Measurements from ENCODE around the gene RSPRY1. TPM values are rescaled to one million over a fixed set of nuclear protein-coding genes. Genes with fewer than 3 reads are reported as not detected.
"Not testable (repeated sequence)": the region's sequence is repeated elsewhere in the genome, so short reads cannot be mapped to it uniquely, and the experiment has no call there.

The RSPRY1 gene
- total RNA-seq, 6 experiments from 2014 or later, result 38.8 to 51.9 (median 47.7) TPM

DNA sequence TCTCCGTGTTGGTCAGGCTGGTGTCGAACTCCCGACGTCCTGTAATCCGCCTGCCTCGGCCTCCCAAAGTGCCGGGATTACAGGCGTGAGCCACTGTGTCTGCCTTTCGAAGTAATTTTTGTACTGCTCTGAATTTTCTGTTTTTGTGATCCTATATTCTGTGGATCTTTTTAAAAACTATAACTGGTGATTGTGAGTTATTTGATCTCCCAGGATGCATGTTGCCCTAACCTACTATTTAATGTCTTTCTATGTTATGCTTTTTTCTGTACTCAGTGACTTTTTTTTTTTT is 2.5 kb downstream of the RSPRY1 start:
- H3K4me3 Mint-ChIP-seq, result peak overlapping the region; percentile 97
- no peak for DNase-seq
- H3K9me3 Mint-ChIP-seq, result no peaks in the 10 kb centered on the region; the same call in 1 of the 2 replicates
- H3K36me3 Mint-ChIP-seq (ENCODE audit: low read depth), result peaks cover 23% of the 10 kb centered on the region; the same call in 1 of the 2 replicates
- peaks cover 80% of the 10 kb centered on the region for H3K4me1 Mint-ChIP-seq (ENCODE audit: low read depth)
- peaks cover 4% of the 10 kb centered on the region; the same call in 1 of the 2 replicates for H3K27me3 Mint-ChIP-seq (ENCODE audit: insufficient read depth)
- H3K27ac Mint-ChIP-seq, result peak overlapping the region; percentile 12; the same call in 1 of the 2 replicates
- TF ChIP-seq, protein P1, sequence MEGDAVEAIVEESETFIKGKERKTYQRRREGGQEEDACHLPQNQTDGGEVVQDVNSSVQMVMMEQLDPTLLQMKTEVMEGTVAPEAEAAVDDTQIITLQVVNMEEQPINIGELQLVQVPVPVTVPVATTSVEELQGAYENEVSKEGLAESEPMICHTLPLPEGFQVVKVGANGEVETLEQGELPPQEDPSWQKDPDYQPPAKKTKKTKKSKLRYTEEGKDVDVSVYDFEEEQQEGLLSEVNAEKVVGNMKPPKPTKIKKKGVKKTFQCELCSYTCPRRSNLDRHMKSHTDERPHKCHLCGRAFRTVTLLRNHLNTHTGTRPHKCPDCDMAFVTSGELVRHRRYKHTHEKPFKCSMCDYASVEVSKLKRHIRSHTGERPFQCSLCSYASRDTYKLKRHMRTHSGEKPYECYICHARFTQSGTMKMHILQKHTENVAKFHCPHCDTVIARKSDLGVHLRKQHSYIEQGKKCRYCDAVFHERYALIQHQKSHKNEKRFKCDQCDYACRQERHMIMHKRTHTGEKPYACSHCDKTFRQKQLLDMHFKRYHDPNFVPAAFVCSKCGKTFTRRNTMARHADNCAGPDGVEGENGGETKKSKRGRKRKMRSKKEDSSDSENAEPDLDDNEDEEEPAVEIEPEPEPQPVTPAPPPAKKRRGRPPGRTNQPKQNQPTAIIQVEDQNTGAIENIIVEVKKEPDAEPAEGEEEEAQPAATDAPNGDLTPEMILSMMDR (IDR thresholded peaks at IDR 0.05), result no peak

DNA sequence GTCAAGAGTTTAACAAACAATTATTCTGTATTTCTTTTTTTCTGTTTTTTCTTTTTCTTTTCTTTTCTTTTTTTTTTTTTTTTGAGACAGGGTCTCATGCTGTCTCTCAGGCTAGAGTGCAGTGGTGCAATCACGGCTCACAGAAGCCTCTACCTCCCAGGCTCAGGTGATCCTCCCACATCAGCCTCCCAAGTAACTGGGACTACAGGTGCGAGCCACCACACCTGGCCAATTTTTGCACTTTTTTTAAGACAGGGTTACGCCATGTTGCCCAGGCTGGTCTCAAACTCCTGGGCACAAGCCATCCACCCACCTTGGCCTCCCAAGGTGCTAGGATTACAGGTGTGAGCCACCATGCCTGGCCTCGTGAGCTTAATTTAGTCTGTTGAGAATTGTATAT is 3.4 kb downstream of the RSPRY1 start:
- not testable (repeated sequence) for DNase-seq; H3K4me3 Mint-ChIP-seq; H3K9me3 Mint-ChIP-seq; H3K27ac Mint-ChIP-seq; H3K27me3 Mint-ChIP-seq (ENCODE audit: insufficient read depth)
- H3K36me3 Mint-ChIP-seq (ENCODE audit: low read depth), result peaks cover 14% of the 10 kb centered on the region; the same call in 1 of the 2 replicates
- peaks cover 80% of the 10 kb centered on the region for H3K4me1 Mint-ChIP-seq (ENCODE audit: low read depth)

DNA sequence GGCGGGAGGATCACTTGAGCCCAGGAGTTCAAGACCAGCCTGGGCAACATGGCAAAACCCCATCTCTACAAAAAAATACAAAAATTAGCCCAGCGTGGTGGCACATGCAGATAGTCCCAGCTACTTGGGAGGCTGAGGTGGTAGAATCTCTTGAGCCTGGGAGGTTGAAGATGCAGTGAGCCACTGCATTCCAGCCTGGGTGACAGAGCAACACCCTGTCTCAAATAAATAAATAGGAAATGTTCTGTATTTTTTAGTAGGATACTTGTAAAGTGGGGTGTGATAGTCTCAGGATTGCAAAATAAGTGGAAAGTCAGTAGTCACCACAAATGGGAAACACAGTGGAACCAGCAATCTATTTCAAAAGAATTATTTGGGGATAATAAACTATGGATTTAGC is 4.0 kb downstream of the RSPRY1 start:
- no peak for DNase-seq
- H3K4me3 Mint-ChIP-seq, result peak overlapping the region; percentile 51; the same call in 1 of the 2 replicates
- TF ChIP-seq, protein P1 (IDR thresholded peaks at IDR 0.05), result no peak
- H3K36me3 Mint-ChIP-seq (ENCODE audit: low read depth), result peaks cover 10% of the 10 kb centered on the region; the same call in 1 of the 2 replicates
- H3K4me1 Mint-ChIP-seq (ENCODE audit: low read depth), result peaks cover 80% of the 10 kb centered on the region
- H3K27ac Mint-ChIP-seq, result peak overlapping the region; percentile 55
- peaks cover 4% of the 10 kb centered on the region; the same call in 1 of the 2 replicates for H3K27me3 Mint-ChIP-seq (ENCODE audit: insufficient read depth)
- H3K9me3 Mint-ChIP-seq, result no peaks in the 10 kb centered on the region; the same call in 1 of the 2 replicates

DNA sequence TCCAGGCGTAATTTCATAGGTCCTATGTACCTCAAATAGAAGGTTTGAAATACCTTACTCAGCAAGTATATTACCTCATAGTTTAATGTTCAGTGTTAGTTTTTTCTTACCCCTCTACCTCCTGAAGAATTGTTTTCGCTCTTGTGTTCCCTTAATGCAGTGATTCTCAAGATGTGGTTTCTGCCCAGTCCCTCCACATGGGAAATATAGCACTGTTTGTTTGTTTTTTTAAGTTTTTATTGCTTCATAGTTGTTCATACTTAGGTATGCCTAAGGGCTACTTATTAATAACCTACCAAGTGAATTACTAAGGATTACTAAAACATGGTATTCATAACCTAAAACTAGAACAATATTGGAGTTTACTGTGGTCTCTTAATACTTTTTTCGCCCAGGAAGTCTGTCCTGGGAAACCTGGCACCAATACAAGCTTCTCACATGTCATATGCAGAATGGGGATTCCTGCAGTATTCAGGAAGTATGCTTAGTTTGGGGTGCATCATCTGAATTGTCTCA is 5.0 kb downstream of the RSPRY1 start:
- peaks cover 81% of the 10 kb centered on the region for H3K4me1 Mint-ChIP-seq (ENCODE audit: low read depth)
- H3K27ac Mint-ChIP-seq, result peak overlapping the region; percentile 87
- TF ChIP-seq, protein P1 (IDR thresholded peaks at IDR 0.05), result no peak
- peaks cover 2% of the 10 kb centered on the region; the same call in 1 of the 2 replicates for H3K27me3 Mint-ChIP-seq (ENCODE audit: insufficient read depth)
- H3K9me3 Mint-ChIP-seq, result no peaks in the 10 kb centered on the region
- H3K36me3 Mint-ChIP-seq (ENCODE audit: low read depth), result peaks cover 10% of the 10 kb centered on the region
- peak overlapping the region; percentile 68 for H3K4me3 Mint-ChIP-seq
- peak; percentile 52 for DNase-seq

DNA sequence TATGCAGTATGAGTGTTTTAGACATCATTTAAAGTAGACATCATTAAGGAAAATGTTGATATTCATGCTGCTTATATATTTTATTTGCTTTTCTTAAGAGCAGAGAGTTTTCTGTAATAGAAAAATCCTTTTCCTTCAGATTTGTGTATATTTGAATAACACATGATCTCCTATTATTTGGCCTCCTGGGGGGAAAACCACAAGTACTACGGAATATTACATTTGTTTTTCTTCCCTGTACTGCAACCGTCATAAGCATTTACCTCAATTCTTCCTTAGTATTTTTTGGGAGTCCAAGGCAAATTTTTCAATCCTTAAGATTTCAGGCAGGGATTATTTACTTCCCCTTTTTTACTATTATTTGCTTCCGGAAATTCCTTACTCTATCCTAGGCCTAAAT is 6.0 kb downstream of the RSPRY1 start:
- H3K36me3 Mint-ChIP-seq (ENCODE audit: low read depth), result peaks cover 19% of the 10 kb centered on the region
- H3K9me3 Mint-ChIP-seq, result no peaks in the 10 kb centered on the region
- H3K4me3 Mint-ChIP-seq, result peak overlapping the region; percentile 20; the same call in 1 of the 2 replicates
- no peak for DNase-seq
- H3K27me3 Mint-ChIP-seq (ENCODE audit: insufficient read depth), result no peaks in the 10 kb centered on the region
- H3K27ac Mint-ChIP-seq, result peak overlapping the region; percentile 87
- TF ChIP-seq, protein P1 (IDR thresholded peaks at IDR 0.05), result no peak
- H3K4me1 Mint-ChIP-seq (ENCODE audit: low read depth), result peaks cover 91% of the 10 kb centered on the region

DNA sequence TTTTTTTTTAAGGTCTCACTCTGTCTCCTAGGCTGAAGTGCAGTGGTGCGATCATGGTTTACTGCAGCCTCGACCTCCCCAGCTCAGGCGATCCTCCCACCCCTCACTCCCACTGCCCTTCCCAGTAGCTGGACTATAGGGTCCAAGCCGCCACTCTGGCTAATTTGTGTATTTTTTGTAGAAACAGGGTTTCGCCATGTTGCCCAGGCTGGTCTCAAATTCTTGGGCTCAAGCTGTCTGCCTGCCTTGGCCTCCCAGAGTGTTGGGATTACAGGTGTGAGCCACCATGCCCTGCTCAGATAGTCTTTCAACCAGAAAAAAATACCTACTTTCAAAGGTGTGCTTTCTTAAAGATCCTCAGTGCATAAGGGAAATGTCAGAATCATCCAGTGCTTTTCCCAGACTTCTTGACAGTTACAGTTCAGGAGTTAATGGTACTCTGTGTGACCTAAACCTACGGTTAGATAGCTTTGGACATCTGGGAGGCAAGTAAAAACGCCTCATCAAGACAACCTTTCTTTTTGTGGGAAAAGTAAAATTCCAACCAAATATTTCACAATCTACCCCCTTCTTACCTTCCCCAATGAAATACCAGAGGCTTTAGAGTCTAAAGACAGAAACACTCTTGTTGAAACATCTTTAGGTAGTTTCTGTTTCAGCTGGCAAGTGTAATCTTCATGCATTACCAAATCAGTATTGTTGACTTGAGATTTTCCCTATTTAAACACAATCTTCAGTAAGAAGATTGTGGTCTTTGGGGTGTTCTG is 6.8 kb downstream of the RSPRY1 start:
- Mint-ChIP-seq H3K9me3 (no peaks in the 10 kb centered on the region), H3K27ac (peak overlapping the region; percentile 87), H3K4me3 (peak overlapping the region; percentile 75), H3K36me3 (ENCODE audit: low read depth) (peaks cover 19% of the 10 kb centered on the region), H3K27me3 (ENCODE audit: insufficient read depth) (no peaks in the 10 kb centered on the region), H3K4me1 (ENCODE audit: low read depth) (peaks cover 89% of the 10 kb centered on the region)
- TF ChIP-seq, protein P1 (IDR thresholded peaks at IDR 0.05), result no peak
- DNase-seq, result no peak

Data from HFFc6 (cell line).